ENCODE measurements around the gene CHD8.

DNA sequence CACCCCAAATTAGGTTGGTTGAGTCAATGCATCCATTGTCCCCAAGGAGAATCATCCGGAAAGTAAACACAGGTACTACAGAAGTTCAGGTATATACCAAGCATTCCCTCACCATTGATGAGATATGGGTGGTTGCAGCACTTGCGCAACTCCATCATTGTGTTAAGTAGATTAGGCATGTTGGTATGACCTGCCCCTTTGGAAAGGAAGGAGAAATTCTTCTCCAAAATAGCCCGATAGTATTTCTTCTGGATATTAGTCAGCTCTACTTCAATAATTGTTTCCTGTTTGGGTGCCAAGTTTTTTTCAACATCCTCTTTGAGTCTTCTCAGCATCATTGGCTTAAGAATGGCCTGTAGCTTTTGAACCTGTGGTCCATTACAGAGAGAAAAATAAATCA, 50.8 kb downstream of the CHD8 start:
- TF ChIP-seq, protein P1, sequence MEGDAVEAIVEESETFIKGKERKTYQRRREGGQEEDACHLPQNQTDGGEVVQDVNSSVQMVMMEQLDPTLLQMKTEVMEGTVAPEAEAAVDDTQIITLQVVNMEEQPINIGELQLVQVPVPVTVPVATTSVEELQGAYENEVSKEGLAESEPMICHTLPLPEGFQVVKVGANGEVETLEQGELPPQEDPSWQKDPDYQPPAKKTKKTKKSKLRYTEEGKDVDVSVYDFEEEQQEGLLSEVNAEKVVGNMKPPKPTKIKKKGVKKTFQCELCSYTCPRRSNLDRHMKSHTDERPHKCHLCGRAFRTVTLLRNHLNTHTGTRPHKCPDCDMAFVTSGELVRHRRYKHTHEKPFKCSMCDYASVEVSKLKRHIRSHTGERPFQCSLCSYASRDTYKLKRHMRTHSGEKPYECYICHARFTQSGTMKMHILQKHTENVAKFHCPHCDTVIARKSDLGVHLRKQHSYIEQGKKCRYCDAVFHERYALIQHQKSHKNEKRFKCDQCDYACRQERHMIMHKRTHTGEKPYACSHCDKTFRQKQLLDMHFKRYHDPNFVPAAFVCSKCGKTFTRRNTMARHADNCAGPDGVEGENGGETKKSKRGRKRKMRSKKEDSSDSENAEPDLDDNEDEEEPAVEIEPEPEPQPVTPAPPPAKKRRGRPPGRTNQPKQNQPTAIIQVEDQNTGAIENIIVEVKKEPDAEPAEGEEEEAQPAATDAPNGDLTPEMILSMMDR (IDR thresholded peaks at IDR 0.05; ENCODE audit: insufficient read depth, low read length): no peak
- TF ChIP-seq, protein P2, sequence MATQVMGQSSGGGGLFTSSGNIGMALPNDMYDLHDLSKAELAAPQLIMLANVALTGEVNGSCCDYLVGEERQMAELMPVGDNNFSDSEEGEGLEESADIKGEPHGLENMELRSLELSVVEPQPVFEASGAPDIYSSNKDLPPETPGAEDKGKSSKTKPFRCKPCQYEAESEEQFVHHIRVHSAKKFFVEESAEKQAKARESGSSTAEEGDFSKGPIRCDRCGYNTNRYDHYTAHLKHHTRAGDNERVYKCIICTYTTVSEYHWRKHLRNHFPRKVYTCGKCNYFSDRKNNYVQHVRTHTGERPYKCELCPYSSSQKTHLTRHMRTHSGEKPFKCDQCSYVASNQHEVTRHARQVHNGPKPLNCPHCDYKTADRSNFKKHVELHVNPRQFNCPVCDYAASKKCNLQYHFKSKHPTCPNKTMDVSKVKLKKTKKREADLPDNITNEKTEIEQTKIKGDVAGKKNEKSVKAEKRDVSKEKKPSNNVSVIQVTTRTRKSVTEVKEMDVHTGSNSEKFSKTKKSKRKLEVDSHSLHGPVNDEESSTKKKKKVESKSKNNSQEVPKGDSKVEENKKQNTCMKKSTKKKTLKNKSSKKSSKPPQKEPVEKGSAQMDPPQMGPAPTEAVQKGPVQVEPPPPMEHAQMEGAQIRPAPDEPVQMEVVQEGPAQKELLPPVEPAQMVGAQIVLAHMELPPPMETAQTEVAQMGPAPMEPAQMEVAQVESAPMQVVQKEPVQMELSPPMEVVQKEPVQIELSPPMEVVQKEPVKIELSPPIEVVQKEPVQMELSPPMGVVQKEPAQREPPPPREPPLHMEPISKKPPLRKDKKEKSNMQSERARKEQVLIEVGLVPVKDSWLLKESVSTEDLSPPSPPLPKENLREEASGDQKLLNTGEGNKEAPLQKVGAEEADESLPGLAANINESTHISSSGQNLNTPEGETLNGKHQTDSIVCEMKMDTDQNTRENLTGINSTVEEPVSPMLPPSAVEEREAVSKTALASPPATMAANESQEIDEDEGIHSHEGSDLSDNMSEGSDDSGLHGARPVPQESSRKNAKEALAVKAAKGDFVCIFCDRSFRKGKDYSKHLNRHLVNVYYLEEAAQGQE (IDR thresholded peaks at IDR 0.05; ENCODE audit: insufficient replicate concordance, low read depth): no peak
- no peak for TF ChIP-seq POLR2AphosphoS5 (IDR thresholded peaks at IDR 0.05; ENCODE audit: low read depth)
- no peak for TF ChIP-seq GABPA (IDR thresholded peaks at IDR 0.05; ENCODE audit: low read depth)
